ENCODE data around the gene KLHL28.

KLHL28 gene

GRCh38 chr14:44989497-44990440 is 28.0 kb upstream of the KLHL28 start:
- no peak overlapping the region for H3K4me3 ChIP-seq (ENCODE audit: low read depth, low read length)
- no peak for DNase-seq (ENCODE audit: low read depth)
- TF ChIP-seq CTCF (IDR thresholded peaks at IDR 0.05; ENCODE audit: control insufficient read depth, extremely low read depth, insufficient read depth) = no peak

GRCh38 chr14:44988694-44989093 is 26.9 kb upstream of the KLHL28 start:
- DNase-seq (ENCODE audit: low read depth) = no peak
- TF ChIP-seq CTCF (IDR thresholded peaks at IDR 0.05; ENCODE audit: control insufficient read depth, extremely low read depth, insufficient read depth) = no peak
- no peak overlapping the region for H3K4me3 ChIP-seq (ENCODE audit: low read depth, low read length)

- DNase-seq (ENCODE audit: low read depth) = no peak
- no peak for TF ChIP-seq CTCF (IDR thresholded peaks at IDR 0.05; ENCODE audit: control insufficient read depth, extremely low read depth, insufficient read depth)
- H3K4me3 ChIP-seq (ENCODE audit: low read depth, low read length) = no peak overlapping the region
Observed at GRCh38 chr14:44982594-44982993, 20.8 kb upstream of the KLHL28 start.

- DNase-seq (ENCODE audit: low read depth) = no peak
- no peak overlapping the region for H3K4me3 ChIP-seq (ENCODE audit: low read depth, low read length)
- TF ChIP-seq CTCF (IDR thresholded peaks at IDR 0.05; ENCODE audit: control insufficient read depth, extremely low read depth, insufficient read depth) = no peak
Observed at GRCh38 chr14:44981198-44981597, 19.5 kb upstream of the KLHL28 start.

- no peak overlapping the region for H3K4me3 ChIP-seq (ENCODE audit: low read depth, low read length)
- no peak for TF ChIP-seq CTCF (IDR thresholded peaks at IDR 0.05; ENCODE audit: control insufficient read depth, extremely low read depth, insufficient read depth)
- DNase-seq (ENCODE audit: low read depth) = peak; percentile 92
Observed at GRCh38 chr14:44979740-44980356, 18.1 kb upstream of the KLHL28 start.

GRCh38 chr14:44979273-44979672 is 17.5 kb upstream of the KLHL28 start:
- DNase-seq (ENCODE audit: low read depth) = no peak
- TF ChIP-seq CTCF (IDR thresholded peaks at IDR 0.05; ENCODE audit: control insufficient read depth, extremely low read depth, insufficient read depth) = no peak
- no peak overlapping the region for H3K4me3 ChIP-seq (ENCODE audit: low read depth, low read length)
